ENCODE data around the gene SGSM2.

The SGSM2 gene

GRCh38 chr17:2384439-2385127, 47.3 kb downstream of the SGSM2 start:
- H3K4me2 ChIP-seq: no peak overlapping the region
- no peak overlapping the region for H2AFZ ChIP-seq (ENCODE audit: low read depth)
- peaks cover 6% of the 10 kb centered on the region for H3K4me1 ChIP-seq (ENCODE audit: low read depth, poor library complexity, severe bottlenecking)
- TF ChIP-seq CTCF (conservative IDR thresholded peaks at IDR 0.05; ENCODE audit: low read depth, low read length): no peak
- no peaks in the 10 kb centered on the region for H3K79me2 ChIP-seq (ENCODE audit: insufficient read depth, low read depth)
- no peak overlapping the region for H3K9ac ChIP-seq
- H3K4me3 ChIP-seq (IDR thresholded peaks at IDR 0.05; ENCODE audit: insufficient read depth, low read depth, low read length): no peak overlapping the region
- H3K36me3 ChIP-seq (ENCODE audit: insufficient read depth): no peaks in the 10 kb centered on the region
- H3K27ac ChIP-seq: no peak overlapping the region
- no peaks in the 10 kb centered on the region for H4K20me1 ChIP-seq (ENCODE audit: insufficient read depth)
- H3K27me3 ChIP-seq (ENCODE audit: insufficient read depth, low read depth): no peaks in the 10 kb centered on the region

- no peaks in the 10 kb centered on the region for H4K20me1 ChIP-seq (ENCODE audit: insufficient read depth)
- no peak overlapping the region for H3K4me3 ChIP-seq (IDR thresholded peaks at IDR 0.05; ENCODE audit: insufficient read depth, low read depth, low read length)
- H3K4me2 ChIP-seq: no peak overlapping the region
Observed at GRCh38 chr17:2385240-2386210, 48.2 kb downstream of the SGSM2 start.

GRCh38 chr17:2386400-2387085, 49.2 kb downstream of the SGSM2 start:
- no peaks in the 10 kb centered on the region for H3K27me3 ChIP-seq (ENCODE audit: insufficient read depth, low read depth)
- TF ChIP-seq CTCF (conservative IDR thresholded peaks at IDR 0.05; ENCODE audit: low read depth, low read length): no peak
- H3K9ac ChIP-seq: no peak overlapping the region
- peaks cover 7% of the 10 kb centered on the region for H3K4me1 ChIP-seq (ENCODE audit: low read depth, poor library complexity, severe bottlenecking)
- H4K20me1 ChIP-seq (ENCODE audit: insufficient read depth): no peaks in the 10 kb centered on the region
- no peak overlapping the region for H3K4me3 ChIP-seq (IDR thresholded peaks at IDR 0.05; ENCODE audit: insufficient read depth, low read depth, low read length)
- no peak overlapping the region for H3K27ac ChIP-seq
- H3K79me2 ChIP-seq (ENCODE audit: insufficient read depth, low read depth): no peaks in the 10 kb centered on the region
- H3K36me3 ChIP-seq (ENCODE audit: insufficient read depth): no peaks in the 10 kb centered on the region
- no peak overlapping the region for H3K4me2 ChIP-seq
- no peak overlapping the region for H2AFZ ChIP-seq (ENCODE audit: low read depth)

More at GRCh38 chr17:2385240-2386210, 48.2 kb downstream of the SGSM2 start:
- TF ChIP-seq CTCF (conservative IDR thresholded peaks at IDR 0.05; ENCODE audit: low read depth, low read length): no peak
- Histone ChIP-seq H3K4me1 (ENCODE audit: low read depth, poor library complexity, severe bottlenecking) (peaks cover 6% of the 10 kb centered on the region), H3K79me2 (ENCODE audit: insufficient read depth, low read depth) (no peaks in the 10 kb centered on the region), H3K9ac (no peak overlapping the region), H2AFZ (ENCODE audit: low read depth) (no peak overlapping the region), H3K36me3 (ENCODE audit: insufficient read depth) (no peaks in the 10 kb centered on the region), H3K27me3 (ENCODE audit: insufficient read depth, low read depth) (no peaks in the 10 kb centered on the region), H3K27ac (no peak overlapping the region)
